Measurements from ENCODE around the gene TUBGCP5.

- TF ChIP-seq ZNF114 (tag by site-specific recombination; IDR thresholded peaks at IDR 0.05) (no peak), ZNF324 (tag by site-specific recombination; IDR thresholded peaks at IDR 0.05) (no peak), CTCF (tag by site-specific recombination; IDR thresholded peaks at IDR 0.05) (no peak), PATZ1 (tag by site-specific recombination; IDR thresholded peaks at IDR 0.05) (no peak), TCF7L2 (IDR thresholded peaks at IDR 0.05; ENCODE audit: borderline replicate concordance, low read depth, low read length) (no peak), YY1 (tag by site-specific recombination; IDR thresholded peaks at IDR 0.05) (no peak), TSHZ1 (tag by site-specific recombination; IDR thresholded peaks at IDR 0.05; ENCODE audit: borderline replicate concordance) (no peak), ZNF707 (tag by site-specific recombination; IDR thresholded peaks at IDR 0.05) (no peak), KLF1 (tag by site-specific recombination; IDR thresholded peaks at IDR 0.05) (no peak), ZNF621 (tag by site-specific recombination; IDR thresholded peaks at IDR 0.05) (no peak)
These were observed 79.9 kb downstream of the TUBGCP5 start for GRCh38 chr15:22959321-22960101.
